OCI-LY7 (cell line): Measurements from ENCODE around the gene SAMD5. TPM values are rescaled to one million over a fixed set of nuclear protein-coding genes. Genes with fewer than 3 reads are reported as not detected.

Experiments used
- BruUV-seq: library from RNA; stranded (reverse); fragments of 400-500 nt; replicated peaks from 2 replicates; lab custom pipeline; 2021; lab: Mats Ljungman, UMichigan
- CTCF ChIA-PET: fragments of 300-600 bp; sonication (Branson Sonifier 250); formaldehyde crosslinking; loops from one replicate; lab custom pipeline; 2022; ENCODE audit warnings: antibody characterized with exemption; ENCODE audit not compliant: unreplicated experiment; lab: Charles Lee
- POLR2A ChIA-PET: fragments of 300-600 bp; sonication (Branson Sonifier 250); formaldehyde crosslinking; loops from one replicate; lab custom pipeline; 2022; ENCODE audit warnings: antibody characterized with exemption; lab: Charles Lee
- DNase-seq: peaks from one replicate; pipeline ENCODE4 v3.0.0-alpha.2; 2015; ENCODE audit warnings: low spot score
- H2AFZ ChIP-seq: fragments of 200-600 bp; sonication (generic), shearing (Covaris generic); 2 replicates; pipeline ENCODE4 v1.6.1; 2014; ENCODE audit warnings: mild to moderate bottlenecking, antibody characterized with exemption, low read length, moderate library complexity
- H3K27ac ChIP-seq: fragments of 200-600 bp; sonication (generic); 2 replicates; pipeline ENCODE4 v1.5.1; 2014; ENCODE audit warnings: mixed run types, low read depth, mild to moderate bottlenecking, moderate library complexity, low read length, inconsistent platforms; ENCODE audit not compliant: poor library complexity, severe bottlenecking
- H3K36me3 ChIP-seq: fragments of 200-600 bp; sonication (generic); 2 replicates; pipeline ENCODE4 v1.6.1; 2014; ENCODE audit warnings: mild to moderate bottlenecking, antibody characterized with exemption, low read length, moderate library complexity, mixed read lengths; ENCODE audit not compliant: insufficient read depth
- H3K4me1 ChIP-seq: fragments of 200-600 bp; sonication (generic); 2 replicates; pipeline ENCODE4 v1.5.1; 2014; ENCODE audit warnings: mild to moderate bottlenecking, low read length; ENCODE audit not compliant: insufficient read depth, poor library complexity, severe bottlenecking
- H3K4me2 ChIP-seq: fragments of 200-600 bp; sonication (generic); 2 replicates; pipeline ENCODE4 v1.6.1; 2014; ENCODE audit warnings: mild to moderate bottlenecking, low read length
- H3K4me3 ChIP-seq: fragments of 200-600 bp; sonication (generic); 2 replicates; pipeline ENCODE4 v1.5.1; 2014; ENCODE audit warnings: mild to moderate bottlenecking, low read depth, low read length; ENCODE audit not compliant: poor library complexity, severe bottlenecking
- H3K79me2 ChIP-seq: fragments of 200-600 bp; sonication (generic); 2 replicates; pipeline ENCODE4 v1.6.1; 2016; ENCODE audit warnings: low read depth, mild to moderate bottlenecking, low read length, moderate library complexity, mixed read lengths; ENCODE audit not compliant: insufficient read depth
- H3K9me2 ChIP-seq: fragments of 200-600 bp; sonication (generic); 2 replicates; pipeline ENCODE4 v1.6.1; 2016; ENCODE audit warnings: mild to moderate bottlenecking, low read length, mixed read lengths; ENCODE audit not compliant: insufficient read depth
- H3K9me3 ChIP-seq: fragments of 200-600 bp; sonication (generic); 2 replicates; pipeline ENCODE4 v1.6.1; 2014; ENCODE audit warnings: mild to moderate bottlenecking, mixed run types, low read length, mixed read lengths
- H4K20me1 ChIP-seq: fragments of 200-600 bp; sonication (generic); 2 replicates; pipeline ENCODE4 v1.6.1; 2014; ENCODE audit warnings: mild to moderate bottlenecking, antibody characterized with exemption, low read length, moderate library complexity, mixed read lengths; ENCODE audit not compliant: insufficient read depth
- CTCF ChIP-seq: fragments of 200-600 bp; sonication (generic); conservative IDR thresholded peaks from 2 replicates; pipeline ENCODE4 v1.5.1; 2014; ENCODE audit warnings: mild to moderate bottlenecking, antibody characterized with exemption, low read length, moderate library complexity, mixed read lengths
- EZH2phosphoT487 ChIP-seq: fragments of 200-600 bp; sonication (generic); IDR thresholded peaks from 2 replicates; pipeline ENCODE4 v1.6.1; 2018; ENCODE audit warnings: low read depth, borderline replicate concordance, mild to moderate bottlenecking, mixed run types, antibody characterized with exemption, low read length, moderate library complexity, mixed read lengths
- intact Hi-C: fragments of 100-400 bp; cut with micrococcal nuclease; formaldehyde crosslinking; loops from one replicate; pipeline ENCODE4 v1.10.0; 2022; ENCODE audit not compliant: unreplicated experiment
- total RNA-seq, 2 experiments: library from RNA; depleted of rRNA in 1 of 2; stranded (reverse); fragments of >200 nt in 1 of 2; shearing (Covaris generic) in 1 of 2; gene quantifications; 2 replicates each; pipeline ENCODE4 v1.2.3, GENCODE V29; 2014 to 2022

SAMD5 gene
- total RNA-seq, 2 experiments from 2014 or later = not detected

- H4K20me1 ChIP-seq = no peaks in the 10 kb centered on the region
- intact Hi-C loops = no loop called here
- TF ChIP-seq CTCF = no peak
- TF ChIP-seq EZH2phosphoT487 = no peak
- H3K79me2 ChIP-seq = no peaks in the 10 kb centered on the region
- no peaks in the 10 kb centered on the region for H3K9me3 ChIP-seq
- ChIA-PET POLR2A (no interaction called here), CTCF (no interaction called here)
- BruUV-seq = no TSS peak
- no peak overlapping the region for H3K27ac ChIP-seq
- no peak overlapping the region for H2AFZ ChIP-seq
- no peaks in the 10 kb centered on the region for H3K36me3 ChIP-seq
- H3K9me2 ChIP-seq = no peaks in the 10 kb centered on the region
- H3K4me3 ChIP-seq = no peak overlapping the region
- peaks cover 3% of the 10 kb centered on the region for H3K4me1 ChIP-seq
- no peak for DNase-seq
- H3K4me2 ChIP-seq = no peak overlapping the region
Observed at GRCh38 chr6:147569788-147570187, 61.3 kb downstream of the SAMD5 start.

- intact Hi-C loops = no loop called here
- POLR2A ChIA-PET = no interaction called here
- Histone ChIP-seq H3K4me3 (no peak overlapping the region), H2AFZ (no peak overlapping the region), H3K9me2 (no peaks in the 10 kb centered on the region), H3K4me2 (no peak overlapping the region), H3K36me3 (no peaks in the 10 kb centered on the region), H3K9me3 (no peaks in the 10 kb centered on the region), H3K4me1 (peaks cover 3% of the 10 kb centered on the region), H3K79me2 (no peaks in the 10 kb centered on the region), H3K27ac (no peak overlapping the region), H4K20me1 (no peaks in the 10 kb centered on the region)
- no TSS peak for BruUV-seq
- TF ChIP-seq CTCF (no peak), EZH2phosphoT487 (no peak)
- CTCF ChIA-PET = no interaction called here
- DNase-seq = no peak
Observed at GRCh38 chr6:147570681-147571080, 62.2 kb downstream of the SAMD5 start.

GRCh38 chr6:147577488-147577887, 69.0 kb downstream of the SAMD5 start:
- H2AFZ ChIP-seq = no peak overlapping the region
- no peaks in the 10 kb centered on the region for H3K79me2 ChIP-seq
- no peaks in the 10 kb centered on the region for H3K36me3 ChIP-seq
- no peaks in the 10 kb centered on the region for H3K9me2 ChIP-seq
- no peak for DNase-seq
- no TSS peak for BruUV-seq
- H3K4me2 ChIP-seq = no peak overlapping the region
- H4K20me1 ChIP-seq = no peaks in the 10 kb centered on the region
- H3K9me3 ChIP-seq = no peaks in the 10 kb centered on the region
- no peak for TF ChIP-seq CTCF
- TF ChIP-seq EZH2phosphoT487 = no peak
- CTCF ChIA-PET = no interaction called here
- intact Hi-C loops = no loop called here
- no peak overlapping the region for H3K4me3 ChIP-seq
- POLR2A ChIA-PET = interaction anchor here (0.6 kb wide), 1 partner anchor 286 kb away, joined by 4 read pairs; no protein-coding TSS in a partner anchor
- H3K27ac ChIP-seq = no peak overlapping the region
- no peaks in the 10 kb centered on the region for H3K4me1 ChIP-seq
